SU-DHL-6 (cell line): ENCODE measurements around the gene ALDOB.

ENCODE experiments used
- CTCF ChIP-seq: fragments of 200-600 bp; sonication (generic); IDR thresholded peaks from one replicate; pipeline ENCODE4 v1.5.1; 2017; ENCODE audit warnings: antibody characterized with exemption, mild to moderate bottlenecking, low read length, moderate library complexity; ENCODE audit not compliant: insufficient read depth, poor library complexity, severe bottlenecking
- EZH2phosphoT487 ChIP-seq: fragments of 200-600 bp; sonication (generic), shearing (Covaris generic); conservative IDR thresholded peaks from 2 replicates; pipeline ENCODE4 v1.6.1; 2018; ENCODE audit warnings: mild to moderate bottlenecking, antibody characterized with exemption, low read length, moderate library complexity, mixed read lengths

DNA sequence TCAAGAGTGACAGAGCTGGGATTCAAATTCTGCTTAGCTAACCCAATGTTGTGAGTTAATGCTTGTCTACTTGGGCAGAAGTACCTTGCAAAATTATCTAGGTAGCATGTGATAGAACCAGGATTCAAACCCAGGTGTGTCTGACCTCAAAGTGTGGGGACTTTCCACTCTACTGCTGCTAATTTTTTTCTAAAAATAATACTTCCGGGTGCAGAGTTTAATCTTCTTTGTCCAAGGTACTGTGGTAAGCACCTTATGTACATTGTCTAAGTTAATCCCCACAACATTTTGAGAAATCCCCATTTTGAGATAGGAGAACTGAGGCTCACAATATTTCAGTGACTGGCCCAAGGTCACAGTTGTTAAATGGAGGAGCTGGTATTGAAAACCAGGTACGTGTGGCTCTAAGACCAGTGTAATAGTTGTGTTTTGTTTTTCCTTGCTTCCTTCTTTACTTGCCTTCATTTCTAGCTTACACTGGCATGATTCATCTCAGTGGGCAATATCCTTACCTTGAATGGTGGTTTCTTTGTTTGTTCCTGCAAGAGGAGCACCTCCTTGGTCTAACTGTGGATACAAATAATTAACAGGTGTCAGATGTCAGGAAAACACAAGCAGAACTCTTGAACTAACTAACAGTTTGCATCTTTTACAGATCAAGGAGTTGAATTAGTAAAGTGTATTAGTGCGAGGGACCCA, 7.5 kb downstream of the ALDOB start:
- TF ChIP-seq CTCF, result no peak
- TF ChIP-seq EZH2phosphoT487, result no peak
